Ascending aorta (tissue), 2 donors: ENCODE data around the gene HECW1. TPM values are rescaled to one million over a fixed set of nuclear protein-coding genes. Genes with fewer than 3 reads are reported as not detected.

Experiments
- DNase-seq, 2 donors: peaks; one replicate each; pipeline ENCODE4 v3.0.0-alpha.2; 2019; ENCODE audit warnings: low spot score in 2 of 2
- H3K27ac ChIP-seq, 2 donors: fragments of 200-600 bp; sonication (generic); one replicate each; pipeline ENCODE4 v1.5.1; 2016 to 2017; ENCODE audit warnings: mild to moderate bottlenecking in 1 of 2
- H3K27me3 ChIP-seq: fragments of 200-600 bp; sonication (generic); one replicate; pipeline ENCODE4 v1.5.1; 2017
- H3K36me3 ChIP-seq, 2 donors: fragments of 200-600 bp; sonication (generic); one replicate each; pipeline ENCODE4 v1.5.1; 2016
- H3K4me1 ChIP-seq, 2 donors: fragments of 200-600 bp; sonication (generic); one replicate each; pipeline ENCODE4 v1.5.1; 2016 to 2017; ENCODE audit warnings: mild to moderate bottlenecking in 1 of 2
- H3K4me3 ChIP-seq, 2 donors: fragments of 200-600 bp; sonication (generic); one replicate each; pipeline ENCODE4 v1.5.1; 2016 to 2017; ENCODE audit warnings: mild to moderate bottlenecking in 1 of 2
- H3K9me3 ChIP-seq, 2 donors: fragments of 200-600 bp; sonication (generic); one replicate each; pipeline ENCODE4 v1.5.1; 2016
- CTCF ChIP-seq, 3 experiments: fragments of 200-600 bp in 2 of 3; fragments of 450-650 bp in 1 of 3; sonication (generic) in 2 of 3; IDR thresholded peaks; one replicate each; pipeline ENCODE4 v1.5.1; 2016 to 2019; ENCODE audit warnings: antibody characterized with exemption in 3 of 3, mild to moderate bottlenecking in 1 of 3, moderate library complexity in 1 of 3
- intact Hi-C: fragments of 100-400 bp; cut with DNase I; formaldehyde crosslinking; loops from one replicate; pipeline ENCODE4 v1.15.1; 2023
- total RNA-seq: library from RNA; depleted of rRNA; stranded (reverse); fragments of >200 nt; gene quantifications from one replicate; pipeline ENCODE4 v1.1.0, GENCODE V29; 2016

Gene HECW1
- total RNA-seq, 1 donor from 2014 or later: not detected

GRCh38 chr7:43458330-43459018 is 346.0 kb downstream of the HECW1 start:
- no peaks in the 10 kb centered on the region for H3K27me3 ChIP-seq
- no peak for TF ChIP-seq CTCF (IDR thresholded peaks at IDR 0.05)
- DNase-seq: no peak
- H3K4me3 ChIP-seq: no peak overlapping the region
- H3K9me3 ChIP-seq: no peaks in the 10 kb centered on the region
- no peak overlapping the region for H3K27ac ChIP-seq
- H3K4me1 ChIP-seq: no peaks in the 10 kb centered on the region
- intact Hi-C loops: no loop called here
- H3K36me3 ChIP-seq: no peaks in the 10 kb centered on the region

- Histone ChIP-seq H3K4me3 (no peak overlapping the region), H3K9me3 (no peaks in the 10 kb centered on the region), H3K4me1 (no peaks in the 10 kb centered on the region), H3K27me3 (no peaks in the 10 kb centered on the region), H3K36me3 (no peaks in the 10 kb centered on the region), H3K27ac (no peak overlapping the region)
- TF ChIP-seq CTCF (IDR thresholded peaks at IDR 0.05): no peak
- intact Hi-C loops: no loop called here
- no peak for DNase-seq
These were observed 346.5 kb downstream of the HECW1 start for GRCh38 chr7:43459019-43459337.

DNA sequence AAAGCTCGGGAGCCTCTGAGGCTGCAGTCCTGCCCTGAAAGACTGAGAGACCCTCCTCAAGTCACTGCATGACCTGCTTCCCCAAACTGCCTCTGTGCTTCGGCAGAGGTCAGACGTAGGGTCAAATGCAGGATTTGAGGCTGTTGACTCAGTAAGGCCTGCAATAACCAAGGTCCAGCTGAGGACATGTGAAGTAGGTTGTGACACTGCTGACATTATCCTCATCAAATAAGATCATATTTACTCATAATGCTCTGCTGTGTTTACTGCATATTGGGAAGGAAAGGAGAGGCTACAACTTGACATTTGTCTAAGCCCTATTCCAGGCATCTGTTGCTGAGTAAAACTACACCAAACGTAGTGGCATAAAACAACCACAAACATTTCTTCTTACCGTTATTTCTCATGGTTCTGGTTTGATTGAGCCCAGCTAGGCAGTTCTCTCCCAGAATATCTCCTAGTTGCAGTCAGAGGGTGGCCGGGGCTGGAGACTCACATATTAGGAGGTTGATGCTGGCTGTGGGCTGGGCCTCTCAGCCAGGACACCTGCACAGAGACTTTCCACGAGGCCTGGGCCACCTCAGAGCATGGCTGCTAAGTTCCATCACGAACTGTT is 348.4 kb downstream of the HECW1 start:
- no peaks in the 10 kb centered on the region for H3K4me1 ChIP-seq
- H3K36me3 ChIP-seq: no peaks in the 10 kb centered on the region
- no peak for TF ChIP-seq CTCF (IDR thresholded peaks at IDR 0.05)
- no peak overlapping the region for H3K27ac ChIP-seq
- H3K27me3 ChIP-seq: no peaks in the 10 kb centered on the region
- intact Hi-C loops: no loop called here
- H3K9me3 ChIP-seq: no peaks in the 10 kb centered on the region
- no peak overlapping the region for H3K4me3 ChIP-seq
- DNase-seq: no peak

- DNase-seq: no peak
- Histone ChIP-seq H3K4me3 (no peak overlapping the region), H3K27me3 (no peaks in the 10 kb centered on the region), H3K36me3 (no peaks in the 10 kb centered on the region), H3K27ac (no peak overlapping the region), H3K4me1 (no peaks in the 10 kb centered on the region), H3K9me3 (no peaks in the 10 kb centered on the region)
- no peak for TF ChIP-seq CTCF (IDR thresholded peaks at IDR 0.05)
- intact Hi-C loops: no loop called here
These were observed 349.0 kb downstream of the HECW1 start for GRCh38 chr7:43461349-43462024.

DNA sequence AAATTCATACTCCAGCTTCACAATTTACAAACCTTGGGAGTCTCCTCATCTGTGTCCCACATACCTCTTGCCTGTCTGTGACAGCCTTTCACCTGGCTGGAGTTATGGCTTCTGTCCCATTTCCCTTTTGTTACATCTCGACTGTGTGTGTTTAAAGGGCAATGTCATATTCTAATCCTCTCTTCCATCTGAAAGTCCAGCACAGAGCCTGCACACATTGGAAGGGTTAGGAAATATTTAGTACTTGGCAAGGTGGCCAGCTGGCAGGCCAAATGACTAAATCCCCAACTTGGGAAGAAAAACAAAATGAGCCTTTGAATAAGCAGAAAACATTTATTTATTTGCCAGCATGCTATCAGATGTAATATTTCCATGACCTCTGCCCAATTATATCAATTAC is 350.4 kb downstream of the HECW1 start:
- DNase-seq: no peak
- Histone ChIP-seq H3K9me3 (no peaks in the 10 kb centered on the region), H3K4me1 (no peaks in the 10 kb centered on the region), H3K36me3 (no peaks in the 10 kb centered on the region), H3K27me3 (no peaks in the 10 kb centered on the region), H3K27ac (no peak overlapping the region), H3K4me3 (no peak overlapping the region)
- TF ChIP-seq CTCF (IDR thresholded peaks at IDR 0.05): no peak
- intact Hi-C loops: no loop called here
